Measurements from ENCODE around the gene RFXAP. TPM values are rescaled to one million over a fixed set of nuclear protein-coding genes. Genes with fewer than 3 reads are reported as not detected.

Gene RFXAP
- total and polyA plus RNA-seq, 2 donors (not counting 3 experiments of a cell fraction or from before 2014, with no cell fraction given), result 3.0 to 7.2 TPM

DNA sequence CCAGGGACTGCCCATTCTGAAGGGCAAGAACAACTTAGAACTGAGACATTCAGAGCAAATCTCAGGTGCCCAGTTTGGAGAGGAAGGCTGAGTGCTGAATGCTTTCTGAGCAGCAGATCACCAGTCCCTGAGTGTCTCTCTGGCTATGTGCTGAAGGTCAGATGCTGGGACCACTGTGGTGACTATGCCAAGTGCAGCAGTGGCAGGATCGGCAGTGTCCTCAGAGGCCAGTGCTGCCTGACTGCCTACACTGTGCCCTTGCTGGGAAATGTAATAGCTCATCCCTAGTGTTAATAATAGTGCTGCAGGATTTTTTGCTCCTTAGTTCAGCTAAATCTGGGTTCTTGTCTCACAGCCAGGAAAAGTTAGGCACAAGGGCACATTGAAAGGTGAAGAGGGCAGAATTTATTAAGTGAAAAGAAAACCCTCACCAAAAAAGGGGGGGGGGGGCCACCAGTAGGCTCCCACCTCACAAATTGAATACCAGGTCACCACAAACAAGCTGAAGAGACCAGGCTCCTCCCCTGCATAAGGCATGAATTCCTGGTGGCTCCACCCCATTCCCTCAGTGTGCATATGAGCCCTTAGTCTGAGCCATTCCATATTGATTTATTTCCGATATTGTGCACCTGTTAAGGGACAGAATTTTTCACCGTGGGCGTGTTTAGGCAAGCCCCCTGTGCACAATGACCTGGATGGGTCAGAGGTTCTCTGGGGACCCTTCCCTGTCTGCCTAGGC lies 18.5 kb downstream of the RFXAP start:
- Histone ChIP-seq H3K4me2 (ENCODE audit: insufficient read depth, low read length) (no peak overlapping the region), H3K9me3 (replicated peaks; ENCODE audit: control insufficient read depth, insufficient read depth, low read length) (no peaks in the 10 kb centered on the region), H3K9ac (replicated peaks; ENCODE audit: extremely low read depth, insufficient read depth, low read length) (no peak overlapping the region), H3K27ac (ENCODE audit: insufficient read depth, low read depth, low read length) (no peak overlapping the region), H3K36me3 (ENCODE audit: control insufficient read depth in 2 of 2, extremely low read depth in 1 of 2, insufficient read depth in 2 of 2, low read length in 2 of 2) (peaks cover 0 to 2% of the 10 kb centered on the region in 2 experiments), H3K4me1 (ENCODE audit: control insufficient read depth, extremely low read depth, insufficient read depth, low read length) (no peaks in the 10 kb centered on the region), H3K79me2 (ENCODE audit: control insufficient read depth, insufficient read depth, low read length) (no peaks in the 10 kb centered on the region), H3K9me1 (replicated peaks; ENCODE audit: control insufficient read depth, extremely low read depth, insufficient read depth, low read length) (no peaks in the 10 kb centered on the region), H3K4me3 (replicated peaks in 1 of 3; ENCODE audit: insufficient read depth in 1 of 3, low read depth in 1 of 3, low read length in 3 of 3) (no peak overlapping the region), H4K20me1 (replicated peaks; ENCODE audit: control insufficient read depth, extremely low read depth, insufficient read depth, low read length) (no peaks in the 10 kb centered on the region), H2AFZ (ENCODE audit: low read depth, low read length) (no peak overlapping the region), H3K27me3 (ENCODE audit: control insufficient read depth in 2 of 2, insufficient read depth in 2 of 2, low read length in 2 of 2) (no peaks in the 10 kb centered on the region)
- FAIRE-seq, result no peak
- intact Hi-C loops (cut with micrococcal nuclease) (no loop called here), dilution Hi-C loops (cut with MboI; ENCODE audit: extremely low pct_ligation_motif_present, low sequenced_read_pairs) (no loop called here)
- CTCF ChIA-PET, result interaction anchor here (0.8 to 1.7 kb wide), 4 partner anchors 11 to 555 kb away, joined by 3 to 5 read pairs (median 3); no protein-coding TSS in a partner anchor
- POLR2A ChIA-PET, result no interaction called here
- DNase-seq (ENCODE audit: low read depth, low spot score), result no peak
- no peak for TF ChIP-seq EZH2 (IDR thresholded peaks at IDR 0.05; ENCODE audit: borderline replicate concordance, low read depth, low read length, severe bottlenecking)
- TF ChIP-seq JUN (IDR thresholded peaks at IDR 0.05; ENCODE audit: borderline replicate concordance, insufficient read depth, insufficient read length, low read depth), result no peak
- TF ChIP-seq FOS (IDR thresholded peaks at IDR 0.05; ENCODE audit: borderline replicate concordance, insufficient read depth, low read length), result no peak
- no peak for TF ChIP-seq POLR2A (IDR thresholded peaks at IDR 0.05; ENCODE audit: low read depth, low read length)
- no peak for TF ChIP-seq POLR2AphosphoS5 (IDR thresholded peaks at IDR 0.05; ENCODE audit: insufficient read depth, low read depth, low read length)
- TF ChIP-seq, protein P1, sequence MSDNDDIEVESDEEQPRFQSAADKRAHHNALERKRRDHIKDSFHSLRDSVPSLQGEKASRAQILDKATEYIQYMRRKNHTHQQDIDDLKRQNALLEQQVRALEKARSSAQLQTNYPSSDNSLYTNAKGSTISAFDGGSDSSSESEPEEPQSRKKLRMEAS (IDR thresholded peaks at IDR 0.05; ENCODE audit: insufficient read depth, insufficient read length), result no peak
- BruUV-seq (replicated peaks), result no TSS peak

DNA sequence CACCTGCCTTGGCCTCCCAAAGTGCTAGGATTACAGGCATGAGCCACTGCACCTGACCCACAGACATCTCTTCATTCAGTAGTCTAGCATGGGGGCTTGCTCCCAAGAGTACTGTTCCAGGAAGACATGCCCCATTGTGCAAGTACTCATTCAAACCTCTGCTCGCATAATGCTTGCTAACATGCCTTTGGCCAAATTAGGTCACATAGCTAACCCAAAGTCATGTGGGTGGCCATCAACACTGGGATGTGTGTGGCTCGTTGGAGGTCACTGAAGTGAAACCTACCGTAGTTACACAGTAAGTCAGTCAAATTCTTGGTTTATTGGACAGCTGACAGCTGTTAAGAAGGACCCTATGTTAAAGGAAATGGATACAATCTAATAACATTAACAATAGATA lies 20.3 kb downstream of the RFXAP start:
- no peaks in the 10 kb centered on the region for H3K79me2 ChIP-seq (ENCODE audit: control insufficient read depth, insufficient read depth, low read length)
- H3K9me3 ChIP-seq (replicated peaks; ENCODE audit: control insufficient read depth, insufficient read depth, low read length), result no peaks in the 10 kb centered on the region
- CTCF ChIA-PET, result interaction anchor here (0.6 kb wide), 1 partner anchor 160 kb away, joined by 4 read pairs; the partner anchor contains the start of gene ALG5
- BruUV-seq (replicated peaks), result no TSS peak
- H3K36me3 ChIP-seq (ENCODE audit: control insufficient read depth in 2 of 2, extremely low read depth in 1 of 2, insufficient read depth in 2 of 2, low read length in 2 of 2), result peaks cover 0 to 4% of the 10 kb centered on the region in 2 experiments
- dilution Hi-C loops (cut with MboI; ENCODE audit: extremely low pct_ligation_motif_present, low sequenced_read_pairs) (no loop called here), intact Hi-C loops (cut with micrococcal nuclease) (no loop called here)
- no peaks in the 10 kb centered on the region for H3K4me1 ChIP-seq (ENCODE audit: control insufficient read depth, extremely low read depth, insufficient read depth, low read length)
- H3K9me1 ChIP-seq (replicated peaks; ENCODE audit: control insufficient read depth, extremely low read depth, insufficient read depth, low read length), result no peaks in the 10 kb centered on the region
- TF ChIP-seq EZH2 (IDR thresholded peaks at IDR 0.05; ENCODE audit: borderline replicate concordance, low read depth, low read length, severe bottlenecking) (no peak), MYC (IDR thresholded peaks at IDR 0.05; ENCODE audit: low read depth, low read length) (no peak), FOS (IDR thresholded peaks at IDR 0.05; ENCODE audit: borderline replicate concordance, insufficient read depth, low read length) (no peak), CTCF (IDR thresholded peaks at IDR 0.05; ENCODE audit: extremely low read depth in 1 of 2, insufficient read depth in 1 of 2, low read depth in 1 of 2, low read length in 2 of 2) (no peak), JUN (IDR thresholded peaks at IDR 0.05; ENCODE audit: borderline replicate concordance, insufficient read depth, insufficient read length, low read depth) (no peak), GATA2 (IDR thresholded peaks at IDR 0.05; ENCODE audit: insufficient read depth, insufficient read length, low read depth, low read length) (no peak), POLR2AphosphoS5 (IDR thresholded peaks at IDR 0.05; ENCODE audit: insufficient read depth, low read depth, low read length) (no peak), POLR2A (IDR thresholded peaks at IDR 0.05; ENCODE audit: low read depth, low read length) (no peak)
- TF ChIP-seq, protein P1 (IDR thresholded peaks at IDR 0.05; ENCODE audit: insufficient read depth, insufficient read length), result no peak
- H2AFZ ChIP-seq (ENCODE audit: low read depth, low read length), result no peak overlapping the region
- FAIRE-seq (no peak), DNase-seq (ENCODE audit: low read depth, low spot score) (no peak)
- H3K9ac ChIP-seq (replicated peaks; ENCODE audit: extremely low read depth, insufficient read depth, low read length), result no peak overlapping the region
- no peak overlapping the region for H3K4me2 ChIP-seq (ENCODE audit: insufficient read depth, low read length)
- H4K20me1 ChIP-seq (replicated peaks; ENCODE audit: control insufficient read depth, extremely low read depth, insufficient read depth, low read length), result no peaks in the 10 kb centered on the region
- H3K4me3 ChIP-seq (replicated peaks in 1 of 3; ENCODE audit: insufficient read depth in 1 of 3, low read depth in 1 of 3, low read length in 3 of 3), result no peak overlapping the region
- POLR2A ChIA-PET, result no interaction called here
- no peaks in the 10 kb centered on the region for H3K27me3 ChIP-seq (ENCODE audit: control insufficient read depth in 2 of 2, insufficient read depth in 2 of 2, low read length in 2 of 2)
- no peak overlapping the region for H3K27ac ChIP-seq (ENCODE audit: insufficient read depth, low read depth, low read length)
